Renal cortex interstitium (tissue), 11 donors: ENCODE results near the gene APOBEC3G. TPM values are rescaled to one million over a fixed set of nuclear protein-coding genes. Genes with fewer than 3 reads are reported as not detected.

Experiments
- DNase-seq, 11 donors: peaks; one replicate each; pipeline ENCODE4 v3.0.0-alpha.2; 2013; ENCODE audit warnings: low read depth in 9 of 11, low spot score in 4 of 11; ENCODE audit errors: extremely low read depth in 1 of 11
- polyA plus RNA-seq, 3 donors: library from polyadenylated mRNA; unstranded; fragments of 120-200 nt; gene quantifications; one replicate each; pipeline ENCODE4 v1.2.1, GENCODE V29; 2013; ENCODE audit not compliant: insufficient read length in 3 of 3

Gene APOBEC3G
- polyA plus RNA-seq, 3 donors, result 5.5 to 8.8 (median 8.3) TPM

DNA sequence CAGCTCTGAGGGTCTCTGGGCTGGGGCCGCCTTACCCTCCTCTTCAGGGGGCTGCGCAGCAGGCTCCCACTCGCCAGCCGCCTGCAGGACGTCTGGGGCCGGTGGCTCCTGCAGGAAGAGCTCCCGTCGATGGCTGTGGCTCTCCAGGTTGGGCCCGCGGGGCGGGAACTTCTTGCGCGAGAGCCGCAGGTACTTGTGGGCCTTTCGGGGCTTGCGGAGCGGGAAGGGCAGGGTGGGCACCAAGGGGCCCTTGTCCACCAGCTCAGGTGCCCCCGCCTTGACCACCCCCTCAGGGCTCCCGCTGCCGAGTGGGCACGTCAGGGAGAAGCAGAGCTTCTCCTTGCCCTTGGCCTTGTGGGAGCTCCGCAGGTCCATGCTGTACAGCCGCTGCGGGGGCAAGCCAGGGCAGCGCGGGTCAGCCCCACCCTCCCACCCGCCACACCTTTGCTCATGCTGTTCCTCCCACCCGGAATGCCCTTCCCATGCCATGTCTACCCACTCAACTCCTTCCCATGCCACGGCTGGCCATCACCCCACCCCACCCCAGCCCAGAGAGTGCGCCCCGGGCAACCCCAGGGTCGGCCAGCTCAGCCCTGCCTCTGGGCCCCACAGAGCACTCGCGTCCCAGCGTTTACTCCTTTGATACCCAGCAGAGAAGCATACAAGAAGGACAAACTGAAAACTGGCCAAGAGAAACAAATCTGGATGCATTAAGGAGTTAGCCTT, 57.5 kb downstream of the APOBEC3G start:
- no peak for DNase-seq

DNA sequence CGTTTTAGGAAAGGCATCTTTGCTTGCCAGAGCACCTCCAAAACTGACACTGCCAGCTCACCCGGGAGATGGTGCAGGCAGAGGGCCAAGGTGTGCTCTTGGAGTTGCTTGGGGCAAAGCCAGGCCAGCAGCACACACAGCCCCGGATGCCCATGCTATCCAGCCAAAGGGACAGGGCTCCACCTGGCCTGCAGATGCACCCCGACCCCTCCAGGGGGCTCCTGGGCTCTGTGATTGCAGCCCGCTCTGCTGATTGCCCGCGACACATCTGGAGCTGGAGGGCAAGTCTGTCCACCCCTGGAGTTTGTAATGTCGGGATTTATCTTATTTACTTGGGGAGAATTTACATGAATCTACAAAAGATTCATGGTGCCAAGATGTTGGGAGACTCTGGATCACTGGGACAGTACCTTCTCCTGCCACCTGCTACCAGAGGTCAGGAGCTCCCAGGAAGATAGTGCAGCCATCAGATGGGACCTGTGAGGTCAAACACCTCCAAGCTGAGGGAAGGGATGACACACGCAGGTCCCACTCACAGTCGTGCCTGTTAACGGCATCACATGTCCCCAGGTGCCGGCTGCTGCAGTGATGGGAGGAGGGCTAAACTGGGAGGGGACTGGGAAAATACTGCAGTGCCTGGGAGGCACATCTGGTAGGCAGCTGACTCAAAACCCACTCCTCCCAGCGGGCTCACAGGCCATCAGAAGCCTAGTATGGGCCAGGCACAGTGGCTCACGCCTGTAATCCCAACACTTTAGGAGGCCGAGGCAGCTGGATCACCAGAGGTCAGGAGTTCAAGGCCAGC, 58.2 kb downstream of the APOBEC3G start:
- DNase-seq, result peak in 1 of 11 donors; percentile 34

DNA sequence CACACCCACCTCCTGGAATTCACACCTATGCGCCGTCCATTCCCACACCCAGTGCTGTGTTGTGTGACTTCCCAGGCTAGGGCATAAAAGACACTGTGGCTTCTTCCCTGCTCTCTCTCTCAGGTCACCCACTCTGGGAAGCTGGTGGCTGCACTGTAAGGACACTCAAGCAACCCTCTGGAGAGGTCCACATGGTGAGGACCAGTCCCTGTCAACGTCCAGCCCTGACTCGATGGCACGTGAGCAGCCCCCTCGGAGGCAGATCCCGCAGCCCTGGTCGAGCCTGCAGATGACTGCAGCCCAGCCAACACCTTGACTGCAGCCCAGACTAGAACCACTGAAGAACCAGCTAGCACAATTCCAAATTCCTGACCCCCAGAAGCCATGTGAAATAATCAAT, 59.2 kb downstream of the APOBEC3G start:
- no peak for DNase-seq

Other genes starting within 250 kb of the APOBEC3G start
- 1 to 10 TPM; 3.7 to 5.5 (median 4.3) TPM for gene NPTXR, start 233.2 kb upstream of the APOBEC3G start, polyA plus RNA-seq
- gene CBX6, start 205.1 kb upstream of the APOBEC3G start, polyA plus RNA-seq, result 10 to 100 TPM; 34.6 to 45.5 (median 44.8) TPM
- under 1 TPM; 0.22 to 0.61 (median 0.42) TPM for gene APOBEC3A, start 119.7 kb upstream of the APOBEC3G start, polyA plus RNA-seq
- 1 to 10 TPM; 5.9 to 7.6 (median 6.5) TPM for gene APOBEC3B, start 94.9 kb upstream of the APOBEC3G start, polyA plus RNA-seq
- 10 to 100 TPM in 2 of 3 donors, 1 to 10 TPM in 1; 9.6 to 10.6 (median 10.2) TPM for gene APOBEC3C, start 63.0 kb upstream of the APOBEC3G start, polyA plus RNA-seq
- 1 to 10 TPM in 2 of 3 donors, under 1 TPM in 1; 0.46 to 1.8 (median 1.2) TPM for gene APOBEC3D, start 56.1 kb upstream of the APOBEC3G start, polyA plus RNA-seq
- gene APOBEC3F, start 36.4 kb upstream of the APOBEC3G start, polyA plus RNA-seq, result 1 to 10 TPM; 7.6 to 9.7 (median 8.2) TPM
- gene APOBEC3H, start 20.0 kb downstream of the APOBEC3G start, polyA plus RNA-seq, result under 1 TPM in 2 of 3 donors, not detected in 1; 0.13 to 0.26 TPM
- gene CBX7, start 75.4 kb downstream of the APOBEC3G start, polyA plus RNA-seq, result 10 to 100 TPM in 1 of 3 donors, 1 to 10 TPM in 2; 7.1 to 13.8 (median 8.1) TPM
- 10 to 100 TPM; 11.3 to 15.9 (median 15.6) TPM for gene PDGFB, start 167.7 kb downstream of the APOBEC3G start, polyA plus RNA-seq
- gene RPL3, start 242.3 kb downstream of the APOBEC3G start, polyA plus RNA-seq, result 1,000 to 10,000 TPM; 2,961 to 3,304 (median 3,137) TPM